Left kidney (tissue), 2 donors: Measurements from ENCODE around the gene SOCS6. TPM values are rescaled to one million over a fixed set of nuclear protein-coding genes. Genes with fewer than 3 reads are reported as not detected.
"Not testable (repeated sequence)": the region's sequence is repeated elsewhere in the genome, so short reads cannot be mapped to it uniquely, and the experiment has no call there.

ENCODE experiments used
- DNase-seq: peaks from one replicate; pipeline ENCODE4 v3.0.0-alpha.2; 2013
- polyA plus RNA-seq: library from polyadenylated mRNA; unstranded; fragments of 120-200 nt; gene quantifications from one replicate; pipeline ENCODE4 v1.2.1, GENCODE V29; 2013; ENCODE audit not compliant: insufficient read length

Gene SOCS6
- polyA plus RNA-seq, 1 donor, result 34.0 TPM

- DNase-seq, result no peak
These were observed 67.0 kb downstream of the SOCS6 start for GRCh38 chr18:70355620-70356385.

- DNase-seq, result not testable (repeated sequence)
These were observed 69.2 kb downstream of the SOCS6 start for GRCh38 chr18:70358105-70358406.

- DNase-seq, result no peak
These were observed 70.2 kb downstream of the SOCS6 start for GRCh38 chr18:70359071-70359470.

DNA sequence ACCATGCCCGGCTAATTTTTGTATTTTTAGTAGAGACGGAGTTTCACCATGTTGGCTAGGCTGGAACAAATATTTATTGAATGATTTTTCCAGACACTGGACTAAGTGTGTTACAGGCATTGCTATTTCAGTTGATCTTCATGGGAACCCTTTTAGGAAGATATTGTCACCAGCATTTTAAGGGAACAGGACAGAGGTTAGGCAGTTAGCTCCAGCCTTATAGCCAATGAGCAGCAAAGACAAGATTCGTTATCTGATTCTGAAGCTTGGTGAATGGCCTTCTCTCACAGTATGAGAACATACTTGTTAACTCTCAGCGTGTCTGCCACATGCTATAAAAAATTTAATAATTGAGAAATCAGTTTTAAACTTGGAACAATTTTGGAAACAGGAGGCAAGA is 73.4 kb downstream of the SOCS6 start:
- no peak for DNase-seq

DNA sequence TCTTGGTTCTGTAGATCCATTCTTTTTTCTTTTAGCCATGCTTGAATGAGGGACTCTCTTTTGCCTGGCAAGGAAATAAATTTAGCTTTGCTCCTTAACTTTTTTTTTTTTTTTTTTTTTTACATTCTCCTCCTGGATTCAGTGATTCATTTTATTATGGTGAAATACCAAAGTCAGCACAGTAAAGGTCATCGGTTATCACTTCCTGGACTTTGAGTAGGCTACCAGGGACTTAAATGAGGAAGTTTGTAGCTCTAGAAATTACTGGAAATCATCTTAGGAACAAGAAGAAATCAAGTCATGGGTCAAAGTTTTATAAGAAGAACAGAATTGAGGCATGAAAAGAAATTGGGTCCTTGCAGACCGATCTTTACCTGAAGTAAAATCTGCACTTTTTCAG is 75.0 kb downstream of the SOCS6 start:
- DNase-seq, result no peak

- no peak for DNase-seq
These were observed 76.5 kb downstream of the SOCS6 start for GRCh38 chr18:70365361-70365760.

GRCh38 chr18:70366174-70366573 is 77.3 kb downstream of the SOCS6 start:
- no peak for DNase-seq

DNA sequence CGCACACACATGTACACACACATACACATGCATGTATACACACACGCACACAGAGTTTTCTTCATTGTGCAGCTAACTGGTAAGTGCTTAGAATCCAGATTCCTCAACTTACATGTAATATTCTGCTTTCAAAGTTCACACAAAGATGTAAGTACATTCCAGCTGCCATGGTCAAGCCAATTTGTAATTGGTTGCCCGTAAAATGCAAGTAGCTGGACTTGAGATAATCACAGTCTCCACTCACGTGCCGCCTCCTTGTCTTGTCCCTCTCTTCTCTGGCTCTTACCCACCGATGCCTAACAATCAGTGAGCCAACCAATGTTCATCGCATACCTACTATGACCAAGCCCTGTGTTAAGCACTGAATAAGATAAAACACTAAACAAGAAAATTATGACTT is 77.8 kb downstream of the SOCS6 start:
- no peak for DNase-seq

DNA sequence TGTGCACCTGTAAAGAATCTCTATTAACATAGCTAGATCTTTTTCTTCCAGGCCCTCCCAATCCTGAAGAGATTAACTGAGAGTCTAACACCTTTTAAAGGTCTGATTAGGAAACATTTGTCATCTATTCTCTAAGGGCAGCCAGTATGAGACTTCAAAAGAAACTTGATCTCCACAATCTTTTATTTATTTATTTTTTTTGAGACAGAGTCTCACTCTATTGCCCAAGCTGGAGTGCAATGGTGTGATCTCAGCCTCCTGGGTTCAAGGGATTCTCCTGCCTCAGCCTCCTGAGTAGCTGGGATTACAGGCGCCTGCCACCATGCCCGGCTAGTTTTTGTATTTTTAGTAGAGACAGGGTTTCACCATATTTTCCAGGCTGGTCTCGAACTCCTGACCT is 78.5 kb downstream of the SOCS6 start:
- not testable (repeated sequence) for DNase-seq

GRCh38 chr18:70368903-70369302 is 80.1 kb downstream of the SOCS6 start:
- DNase-seq, result no peak

- DNase-seq, result no peak
These were observed 82.2 kb downstream of the SOCS6 start for GRCh38 chr18:70370762-70371733.

- no peak for DNase-seq
These were observed 83.1 kb downstream of the SOCS6 start for GRCh38 chr18:70371908-70372307.

DNA sequence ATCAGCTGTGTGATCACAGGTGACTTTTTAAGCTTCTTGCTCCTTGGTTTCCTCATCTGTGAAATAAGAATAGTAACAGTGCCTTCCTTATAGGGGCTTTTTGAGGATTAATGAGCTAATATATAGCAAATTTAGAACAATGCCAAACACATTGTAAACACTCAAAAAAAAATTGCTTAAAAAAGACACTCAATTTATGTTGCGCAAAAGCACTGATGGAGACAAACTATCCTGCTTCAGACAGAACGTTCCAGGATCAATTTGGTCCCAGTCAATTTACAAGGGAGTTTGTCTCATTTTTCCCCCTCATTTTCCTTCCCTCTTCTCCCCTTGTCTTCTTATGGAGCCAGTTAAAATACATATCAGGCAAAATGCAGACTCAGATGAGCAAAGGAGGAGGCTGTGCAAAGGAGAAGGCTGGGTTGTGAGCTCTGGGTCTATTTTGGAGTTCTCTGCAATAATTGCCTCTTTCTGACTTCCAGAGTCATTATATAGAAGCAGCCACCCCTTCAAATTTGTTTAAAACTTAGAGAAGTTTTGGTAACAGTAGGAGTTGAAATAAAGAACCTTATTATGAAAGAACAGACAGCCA is 83.7 kb downstream of the SOCS6 start:
- no peak for DNase-seq

- DNase-seq, result no peak
These were observed 84.2 kb downstream of the SOCS6 start for GRCh38 chr18:70373042-70373519.

DNA sequence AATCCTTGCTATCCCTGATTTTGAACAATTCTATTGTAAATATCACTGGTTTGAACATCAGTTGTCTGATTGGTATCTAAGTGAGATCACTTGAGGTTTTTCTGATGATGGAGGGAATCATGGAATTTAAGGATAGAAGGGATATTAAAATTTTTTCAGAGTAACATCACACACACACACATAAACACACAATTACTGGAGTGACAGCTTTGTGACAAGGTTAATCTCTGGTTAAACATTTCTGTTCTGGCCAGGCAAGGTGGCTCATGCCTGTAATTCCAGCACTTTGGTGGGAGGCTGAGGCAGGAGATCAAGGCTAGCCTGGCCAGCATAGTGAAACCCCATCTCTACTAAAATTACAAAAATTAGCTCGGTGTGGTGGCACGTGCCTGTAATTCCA is 85.3 kb downstream of the SOCS6 start:
- DNase-seq, result no peak

- DNase-seq, result no peak
These were observed 87.5 kb downstream of the SOCS6 start for GRCh38 chr18:70376137-70376913.

- DNase-seq, result peak; percentile 50
These were observed 88.0 kb downstream of the SOCS6 start for GRCh38 chr18:70376914-70377258.

DNA sequence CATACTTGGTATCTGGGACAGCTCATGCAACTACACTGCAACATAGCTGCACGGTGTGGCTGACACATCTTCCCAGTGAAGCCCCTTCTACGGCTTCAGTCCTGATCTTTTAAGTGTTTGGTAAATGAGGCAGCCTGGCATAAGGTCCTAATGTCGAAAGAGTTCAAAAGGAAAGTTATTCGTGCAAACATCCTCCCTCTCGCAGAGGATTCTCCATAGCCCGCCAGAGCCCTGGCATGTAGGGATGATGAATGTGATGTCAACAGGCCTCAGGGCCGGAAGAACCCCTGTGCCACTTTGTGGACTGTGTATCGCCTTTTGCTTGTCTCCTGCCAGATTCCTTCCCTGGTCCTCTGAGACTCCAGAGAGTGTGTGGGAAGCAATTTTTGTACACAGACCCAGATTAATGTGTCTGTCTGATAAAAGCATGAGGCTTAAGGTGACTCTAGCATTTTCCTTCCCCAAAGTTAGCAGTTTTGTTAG is 88.5 kb downstream of the SOCS6 start:
- DNase-seq, result peak; percentile 31

DNA sequence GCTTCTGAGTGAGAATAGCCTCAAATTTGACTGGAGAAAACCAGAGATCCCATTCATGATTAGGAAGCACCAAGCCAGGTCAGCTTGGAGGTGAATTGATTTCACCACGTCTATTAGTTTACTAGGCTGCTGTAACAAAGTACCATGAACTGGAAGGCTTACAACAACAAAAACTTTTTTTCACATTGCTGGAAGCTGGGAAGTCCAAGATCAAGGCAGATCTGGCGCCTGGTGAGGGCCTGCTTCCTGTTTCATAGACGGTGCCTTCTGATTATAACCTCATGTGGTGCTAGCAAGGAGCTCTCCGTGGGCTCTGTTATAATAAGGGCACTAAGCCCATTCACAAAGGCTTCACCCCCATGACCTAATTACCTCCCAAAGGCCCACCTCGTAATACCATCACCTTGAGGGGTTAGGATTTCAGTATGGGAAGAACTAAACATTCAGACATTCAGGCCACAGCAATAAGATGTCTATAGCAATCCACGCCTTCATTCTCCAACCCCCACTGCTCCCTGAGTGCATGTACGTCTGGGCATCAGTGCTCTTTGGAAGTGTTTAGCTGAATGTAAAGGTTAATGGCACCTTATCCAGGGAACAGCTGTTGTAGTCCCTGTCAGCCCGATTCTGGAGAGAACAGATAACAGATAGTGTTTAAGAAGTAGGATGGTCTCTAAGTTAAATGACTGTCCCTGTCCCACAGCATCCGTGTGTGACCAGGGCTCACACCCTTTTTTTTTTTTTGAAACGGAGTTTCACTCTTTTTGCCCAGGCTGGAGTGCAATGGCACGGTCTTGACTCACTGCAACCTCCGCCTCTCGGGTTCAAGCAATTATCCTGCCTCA is 89.2 kb downstream of the SOCS6 start:
- no peak for DNase-seq
